Esophagus squamous epithelium (tissue), 5 donors: ENCODE results near the gene TRIP10. TPM values are rescaled to one million over a fixed set of nuclear protein-coding genes. Genes with fewer than 3 reads are reported as not detected.
"Not testable (repeated sequence)": the region's sequence is repeated elsewhere in the genome, so short reads cannot be mapped to it uniquely, and the experiment has no call there.

Experiments
- DNase-seq: peaks from one replicate; lab custom pipeline; 2025; lab: John Stamatoyannopoulos, UW
- H3K27ac ChIP-seq, 4 donors: fragments of 200-600 bp; sonication (generic); one replicate each; pipeline ENCODE4 v1.5.1; 2016 to 2019; ENCODE audit warnings: mild to moderate bottlenecking in 1 of 4
- H3K27me3 ChIP-seq, 4 donors: fragments of 200-600 bp; sonication (generic); 1 replicate in 3 of 4; 2 replicates in 1 of 4; pipeline versions ENCODE4 v1.5.1 to v1.6.0; 2017 to 2021; ENCODE audit warnings: antibody characterized with exemption in 1 of 4
- H3K36me3 ChIP-seq, 3 donors: fragments of 200-600 bp; sonication (generic); one replicate each; pipeline ENCODE4 v1.5.1; 2016 to 2019
- H3K4me1 ChIP-seq, 3 donors: fragments of 200-600 bp; sonication (generic); one replicate each; pipeline ENCODE4 v1.5.1; 2017 to 2019
- H3K4me3 ChIP-seq, 4 donors: fragments of 200-600 bp; sonication (generic); 1 replicate in 3 of 4; 2 replicates in 1 of 4; pipeline ENCODE4 v1.5.1; 2016 to 2019; ENCODE audit warnings: mild to moderate bottlenecking in 2 of 4, moderate library complexity in 1 of 4
- H3K9me3 ChIP-seq, 3 donors: fragments of 200-600 bp; sonication (generic); one replicate each; pipeline ENCODE4 v1.5.1; 2016 to 2019
- CTCF ChIP-seq, 6 experiments: fragments of 450-650 bp in 4 of 6; fragments of 200-600 bp in 2 of 6; sonication (generic) in 2 of 6; IDR thresholded peaks; one replicate each; pipeline ENCODE4 v1.5.1; 2016 to 2019; ENCODE audit warnings: antibody characterized with exemption in 6 of 6, mild to moderate bottlenecking in 4 of 6, moderate library complexity in 4 of 6
- POLR2A ChIP-seq, 4 donors: fragments of 450-650 bp; IDR thresholded peaks; one replicate each; pipeline ENCODE4 v1.6.1; 2017; ENCODE audit warnings: antibody characterized with exemption in 4 of 4, mild to moderate bottlenecking in 4 of 4, moderate library complexity in 3 of 4
- whole genome bisulfite sequencing, 2 donors: methylation state at CpG; one replicate each; pipeline ENCODE4 v1.1.5; 2018; 5-methylcytosine and 5-hydroxymethylcytosine counted together
- intact Hi-C: fragments of 100-400 bp; cut with DNase I; formaldehyde crosslinking; loops from one replicate; pipeline ENCODE4 v1.15.0; 2022
- total RNA-seq, 4 donors: library from RNA; depleted of rRNA; stranded (reverse); fragments of >200 nt; gene quantifications; one replicate each; pipeline ENCODE4 v1.1.0, GENCODE V29; 2016
- donor health status: DM: yes; HTN: yes; CAD: no.

Gene TRIP10
- total RNA-seq, 4 donors from 2014 or later = 67.6 to 160 (median 117) TPM

GRCh38 chr19:6760606-6761005 lies 21.1 kb downstream of the TRIP10 start:
- Histone ChIP-seq H3K27ac (no peak overlapping the region), H3K27me3 (peaks cover 0 to 6% (median 0%) of the 10 kb centered on the region in 4 donors), H3K9me3 (no peaks in the 10 kb centered on the region), H3K36me3 (peaks cover 0 to 67% (median 4%) of the 10 kb centered on the region in 3 donors), H3K4me1 (peaks cover 0 to 9% (median 4%) of the 10 kb centered on the region in 3 donors), H3K4me3 (no peak overlapping the region)
- WGBS, 2 donors = 94% methylated on average over 4 to 15 of the region's 17 CpGs
- no peak for TF ChIP-seq CTCF (IDR thresholded peaks at IDR 0.05)
- DNase-seq = no peak
- intact Hi-C loops = no loop called here

DNA sequence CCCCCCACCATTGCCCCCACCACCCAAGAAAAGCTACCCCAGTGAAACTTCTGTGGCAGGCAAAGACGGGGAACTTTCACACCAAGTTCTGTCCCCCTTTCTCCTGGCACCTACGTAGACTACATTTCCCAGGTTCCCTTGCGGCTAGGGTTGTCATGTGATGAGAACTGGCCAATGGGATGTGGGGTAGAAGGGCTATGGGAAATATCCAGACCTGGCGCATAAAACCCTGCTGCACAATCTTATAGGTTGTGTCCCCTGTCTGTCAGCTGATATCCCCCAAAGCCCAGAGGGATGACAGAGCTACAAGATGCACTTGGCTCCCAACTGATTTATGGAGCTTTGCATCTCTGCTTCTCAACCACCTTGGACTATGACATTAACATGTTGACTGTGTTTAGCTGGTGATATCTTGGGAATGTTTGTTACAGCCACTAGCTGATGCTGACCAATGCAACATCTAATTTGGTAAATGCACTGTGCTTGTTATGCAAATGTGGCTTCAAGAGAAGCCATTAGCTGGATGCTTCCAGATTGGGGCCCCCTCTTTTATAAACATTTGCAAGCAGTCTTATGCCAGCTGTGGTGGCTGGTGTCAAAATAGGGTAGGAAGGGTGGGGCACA lies 21.7 kb downstream of the TRIP10 start:
- H3K27me3 ChIP-seq = peaks cover 0 to 11% (median 0%) of the 10 kb centered on the region in 4 donors
- no peaks in the 10 kb centered on the region for H3K9me3 ChIP-seq
- 80 to 94% methylated on average over 2 to 4 of the region's 4 CpGs for WGBS, 2 donors
- peaks cover 0 to 64% (median 4%) of the 10 kb centered on the region in 3 donors for H3K36me3 ChIP-seq
- TF ChIP-seq POLR2A (IDR thresholded peaks at IDR 0.05) = no peak
- TF ChIP-seq CTCF (IDR thresholded peaks at IDR 0.05) = no peak
- no peak for DNase-seq
- intact Hi-C loops = no loop called here
- H3K27ac ChIP-seq = no peak overlapping the region
- peaks cover 4 to 14% (median 4%) of the 10 kb centered on the region in 3 donors for H3K4me1 ChIP-seq
- no peak overlapping the region for H3K4me3 ChIP-seq

GRCh38 chr19:6762253-6762797 lies 22.8 kb downstream of the TRIP10 start:
- intact Hi-C loops, H3K4me3 ChIP-seq, H3K9me3 ChIP-seq, DNase-seq: not testable (repeated sequence)
- WGBS, 2 donors = 66 to 67% methylated on average over 8 of the region's 8 CpGs
- Histone ChIP-seq H3K36me3 (peaks cover 0 to 61% (median 4%) of the 10 kb centered on the region in 3 donors), H3K27ac (peak overlapping the region in 1 of 4 donors; percentile 3), H3K4me1 (peaks cover 4 to 26% (median 8%) of the 10 kb centered on the region in 3 donors), H3K27me3 (peaks cover 0 to 18% (median 0%) of the 10 kb centered on the region in 4 donors)

GRCh38 chr19:6765738-6766356 lies 26.4 kb downstream of the TRIP10 start:
- Histone ChIP-seq H3K4me1 (peaks cover 4 to 34% (median 15%) of the 10 kb centered on the region in 3 donors), H3K27ac (peak overlapping the region; percentile 87 to 92 (median 90)), H3K27me3 (peaks cover 0 to 26% (median 0%) of the 10 kb centered on the region in 4 donors), H3K36me3 (peaks cover 0 to 26% (median 0%) of the 10 kb centered on the region in 3 donors), H3K9me3 (no peaks in the 10 kb centered on the region), H3K4me3 (peak overlapping the region; percentile 37 to 74 (median 56))
- DNase-seq = no peak
- WGBS, 2 donors = 28 to 36% methylated on average over 3 to 5 of the region's 8 CpGs
- intact Hi-C loops = no loop called here
- TF ChIP-seq CTCF (IDR thresholded peaks at IDR 0.05) (peak in 1 of 6 experiments; percentile 4), POLR2A (IDR thresholded peaks at IDR 0.05) (peak in 2 of 4 donors; percentile 47 to 58)

GRCh38 chr19:6766357-6767080 lies 27.0 kb downstream of the TRIP10 start:
- peak overlapping the region; percentile 87 to 92 (median 90) for H3K27ac ChIP-seq
- no peaks in the 10 kb centered on the region for H3K9me3 ChIP-seq
- peaks cover 0 to 26% (median 0%) of the 10 kb centered on the region in 4 donors for H3K27me3 ChIP-seq
- H3K36me3 ChIP-seq = peaks cover 0 to 20% (median 0%) of the 10 kb centered on the region in 3 donors
- H3K4me1 ChIP-seq = peaks cover 4 to 34% (median 15%) of the 10 kb centered on the region in 3 donors
- TF ChIP-seq POLR2A (IDR thresholded peaks at IDR 0.05) (no peak), CTCF (IDR thresholded peaks at IDR 0.05) (no peak)
- no peak for DNase-seq
- 15 to 19% methylated on average over 15 to 16 of the region's 16 CpGs for WGBS, 2 donors
- peak overlapping the region; percentile 37 to 74 (median 56) for H3K4me3 ChIP-seq
- intact Hi-C loops = no loop called here
